B cell (primary cell): ENCODE results near the gene IQSEC3. TPM values are rescaled to one million over a fixed set of nuclear protein-coding genes. Genes with fewer than 3 reads are reported as not detected.

Source experiments
- ATAC-seq: fragments of 200-7000 bp; cut with Tn5 transposase; one replicate; pipeline ENCODE4 v1.10.0; 2021; ENCODE audit warnings: low read depth, mild to moderate bottlenecking, moderate number of reproducible peaks, moderate library complexity
- CTCF ChIA-PET: fragments of 350-600 bp; sonication (Branson Sonifier 250); formaldehyde crosslinking; loops from one replicate; lab custom pipeline; 2021; ENCODE audit warnings: antibody characterized with exemption, inconsistent platforms; lab: Charles Lee
- POLR2A ChIA-PET: fragments of 350-600 bp; sonication (Branson Sonifier 250); formaldehyde crosslinking; loops from one replicate; lab custom pipeline; 2021; ENCODE audit warnings: antibody characterized with exemption; lab: Charles Lee
- DNase-seq: peaks from one replicate; pipeline ENCODE4 v3.0.0; 2013
- H2AFZ ChIP-seq: 2 replicates; pipeline ENCODE4 v1.6.1; 2012; ENCODE audit warnings: mild to moderate bottlenecking, low read depth, low read length; ENCODE audit not compliant: insufficient read depth, poor library complexity, severe bottlenecking
- H3K27ac ChIP-seq, 2 donors: 1 replicate in 1 of 2; 2 replicates in 1 of 2; pipeline ENCODE4 v1.5.1; 2012 to 2013; ENCODE audit warnings: low read length in 2 of 2, mild to moderate bottlenecking in 2 of 2, moderate library complexity in 1 of 2
- H3K27me3 ChIP-seq, 4 experiments: fragments of 200-600 bp in 1 of 4; sonication (generic) in 1 of 4; replicated peaks in 1 of 4; 1 replicate in 2 of 4; 2 replicates in 2 of 4; pipeline versions ENCODE4 v1.6.1 to v1.7.0; 2013 to 2016; ENCODE audit warnings: low read length in 3 of 4, mild to moderate bottlenecking in 2 of 4, mixed read lengths in 1 of 4, moderate library complexity in 1 of 4; ENCODE audit not compliant: insufficient read depth in 4 of 4, control insufficient read depth in 3 of 4; ENCODE audit errors: control extremely low read depth in 1 of 4
- H3K36me3 ChIP-seq, 2 experiments: replicated peaks in 1 of 2; 1 replicate in 1 of 2; 2 replicates in 1 of 2; pipeline versions ENCODE4 v1.6.1 to v1.7.1; 2013; ENCODE audit warnings: low read length in 1 of 2; ENCODE audit not compliant: insufficient read depth in 2 of 2, control insufficient read depth in 1 of 2; ENCODE audit errors: control extremely low read depth in 1 of 2, extremely low read depth in 1 of 2
- H3K4me1 ChIP-seq, 2 donors: fragments of 200-600 bp in 1 of 2; sonication (generic) in 1 of 2; 1 replicate in 1 of 2; 2 replicates in 1 of 2; pipeline versions ENCODE4 v1.5.1 to v1.6.1; 2013 to 2017; ENCODE audit warnings: low read length in 2 of 2; ENCODE audit not compliant: control insufficient read depth in 2 of 2, insufficient read depth in 2 of 2
- H3K4me2 ChIP-seq: replicated peaks from 2 replicates; pipeline ENCODE3; 2012; ENCODE audit warnings: mild to moderate bottlenecking, low read depth, low read length; ENCODE audit not compliant: poor library complexity, severe bottlenecking
- H3K4me3 ChIP-seq, 5 experiments: fragments of 200-600 bp in 1 of 5; sonication (generic) in 1 of 5; 1 replicate in 3 of 5; 2 replicates in 2 of 5; pipeline versions ENCODE4 v1.5.1 to v1.7.0; 2011 to 2016; ENCODE audit warnings: low read length in 4 of 5, mild to moderate bottlenecking in 4 of 5, low read depth in 2 of 5, control low read depth in 1 of 5, moderate library complexity in 1 of 5; ENCODE audit not compliant: insufficient read depth in 1 of 5; ENCODE audit errors: control extremely low read depth in 1 of 5, extremely low read depth in 1 of 5
- H3K79me2 ChIP-seq: fragments of 200-600 bp; sonication (generic); one replicate; pipeline ENCODE4 v1.6.0; 2016; ENCODE audit warnings: low read length; ENCODE audit not compliant: control insufficient read depth, insufficient read depth
- H3K9ac ChIP-seq: fragments of 200-600 bp; sonication (generic); 2 replicates; pipeline ENCODE4 v1.6.1; 2017; ENCODE audit warnings: mild to moderate bottlenecking, low read length, moderate library complexity
- H3K9me3 ChIP-seq, 3 donors: one replicate each; pipeline versions ENCODE4 v1.6.1 to v1.7.1; 2013; ENCODE audit warnings: low read length in 2 of 3; ENCODE audit not compliant: control insufficient read depth in 2 of 3, insufficient read depth in 1 of 3; ENCODE audit errors: control extremely low read depth in 1 of 3
- H4K20me1 ChIP-seq: 2 replicates; pipeline ENCODE4 v1.6.0; 2012; ENCODE audit warnings: mild to moderate bottlenecking, low read length; ENCODE audit not compliant: insufficient read depth, control insufficient read depth, poor library complexity, severe bottlenecking
- H3K27ac Mint-ChIP-seq: one replicate; pipeline ENCODE4 v1.8.0; 2021; ENCODE audit warnings: mixed read lengths
- H3K27me3 Mint-ChIP-seq: one replicate; pipeline ENCODE4 v1.8.0; 2021; ENCODE audit warnings: mixed read lengths
- H3K4me1 Mint-ChIP-seq: one replicate; pipeline ENCODE4 v1.8.0; 2021; ENCODE audit warnings: mixed read lengths
- H3K4me3 Mint-ChIP-seq: one replicate; pipeline ENCODE4 v1.8.0; 2021; ENCODE audit warnings: mixed read lengths
- H3K9me3 Mint-ChIP-seq: one replicate; pipeline ENCODE4 v1.8.0; 2022; ENCODE audit warnings: mixed read lengths; ENCODE audit not compliant: insufficient read depth
- EZH2 ChIP-seq: IDR thresholded peaks from 2 replicates; pipeline ENCODE4 v1.6.1; 2012; ENCODE audit warnings: borderline replicate concordance, low read depth, mild to moderate bottlenecking, moderate library complexity, low read length; ENCODE audit not compliant: insufficient read depth, poor library complexity, severe bottlenecking
- WGBS: methylation state at CpG from one replicate; pipeline ENCODE4 v1.1.5; 2013; ENCODE audit warnings: missing lambda C conversion rate; ENCODE audit not compliant: insufficient coverage; 5-methylcytosine and 5-hydroxymethylcytosine counted together
- intact Hi-C: fragments of 100-400 bp; cut with micrococcal nuclease; formaldehyde crosslinking; loops from one replicate; pipeline ENCODE4 v1.10.0; 2022
- polyA plus RNA-seq: library from polyadenylated mRNA; depleted of rRNA; stranded (reverse); fragments of >200 nt; gene quantifications from 2 replicates; pipeline ENCODE4 v1.2.3, GENCODE V29; 2012
- total RNA-seq, 2 donors: library from RNA; stranded (reverse); fragments of 120-200 nt in 1 of 2; gene quantifications; 1 replicate in 1 of 2; 2 replicates in 1 of 2; pipeline versions ENCODE4 v1.2.3 to v1.2.4, GENCODE V29; 2013 to 2022
- TF ChIP-seq, protein P1 (sequence below): fragments of 200-600 bp; IDR thresholded peaks from one replicate; pipeline ENCODE4 v1.8.0; 2022; ENCODE audit warnings: antibody characterized with exemption, mild to moderate bottlenecking

IQSEC3 gene
- total and polyA plus RNA-seq, 2 donors (not counting 1 experiment from before 2014, with no cell fraction given): 0.01 to 1.8 TPM

DNA sequence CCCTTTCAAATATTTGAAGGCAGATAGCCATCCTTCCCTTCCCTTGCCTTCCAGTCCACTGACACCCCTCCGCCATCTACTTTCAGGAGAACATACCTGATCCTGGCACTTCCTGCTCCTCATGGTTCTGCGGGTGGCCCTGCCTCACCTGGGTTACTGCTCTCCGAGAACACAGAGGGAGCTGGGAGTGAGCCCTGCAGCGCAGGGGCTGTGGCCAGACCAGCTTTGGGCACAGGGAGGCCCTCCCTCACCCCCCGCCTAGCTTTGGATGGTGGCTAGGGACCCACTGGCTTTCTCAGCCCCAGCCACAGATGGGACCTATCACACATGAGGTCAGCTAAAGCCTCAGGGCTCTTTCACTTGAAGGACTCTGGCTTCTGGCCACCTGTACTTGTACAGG is 12.4 kb downstream of the IQSEC3 start:
- H3K27me3 Mint-ChIP-seq: peaks cover 66% of the 10 kb centered on the region
- TF ChIP-seq, protein P1, sequence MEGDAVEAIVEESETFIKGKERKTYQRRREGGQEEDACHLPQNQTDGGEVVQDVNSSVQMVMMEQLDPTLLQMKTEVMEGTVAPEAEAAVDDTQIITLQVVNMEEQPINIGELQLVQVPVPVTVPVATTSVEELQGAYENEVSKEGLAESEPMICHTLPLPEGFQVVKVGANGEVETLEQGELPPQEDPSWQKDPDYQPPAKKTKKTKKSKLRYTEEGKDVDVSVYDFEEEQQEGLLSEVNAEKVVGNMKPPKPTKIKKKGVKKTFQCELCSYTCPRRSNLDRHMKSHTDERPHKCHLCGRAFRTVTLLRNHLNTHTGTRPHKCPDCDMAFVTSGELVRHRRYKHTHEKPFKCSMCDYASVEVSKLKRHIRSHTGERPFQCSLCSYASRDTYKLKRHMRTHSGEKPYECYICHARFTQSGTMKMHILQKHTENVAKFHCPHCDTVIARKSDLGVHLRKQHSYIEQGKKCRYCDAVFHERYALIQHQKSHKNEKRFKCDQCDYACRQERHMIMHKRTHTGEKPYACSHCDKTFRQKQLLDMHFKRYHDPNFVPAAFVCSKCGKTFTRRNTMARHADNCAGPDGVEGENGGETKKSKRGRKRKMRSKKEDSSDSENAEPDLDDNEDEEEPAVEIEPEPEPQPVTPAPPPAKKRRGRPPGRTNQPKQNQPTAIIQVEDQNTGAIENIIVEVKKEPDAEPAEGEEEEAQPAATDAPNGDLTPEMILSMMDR: no peak
- no peak overlapping the region for H3K4me3 Mint-ChIP-seq
- Histone ChIP-seq H2AFZ (no peak overlapping the region), H3K27me3 (peaks cover 0 to 26% (median 8%) of the 10 kb centered on the region in 4 experiments), H3K9ac (no peak overlapping the region), H3K79me2 (no peaks in the 10 kb centered on the region), H4K20me1 (no peaks in the 10 kb centered on the region), H3K9me3 (no peaks in the 10 kb centered on the region), H3K4me3 (no peak overlapping the region), H3K36me3 (no peaks in the 10 kb centered on the region), H3K4me1 (no peaks in the 10 kb centered on the region), H3K27ac (no peak overlapping the region), H3K4me2 (no peak overlapping the region)
- no peaks in the 10 kb centered on the region for H3K4me1 Mint-ChIP-seq
- POLR2A ChIA-PET: no interaction called here
- WGBS: 88% methylated on average over 5 of the region's 5 CpGs
- intact Hi-C loops: no loop called here
- no peak for DNase-seq
- H3K9me3 Mint-ChIP-seq: no peaks in the 10 kb centered on the region
- no peak overlapping the region for H3K27ac Mint-ChIP-seq
- CTCF ChIA-PET: no interaction called here
- ATAC-seq: no peak

DNA sequence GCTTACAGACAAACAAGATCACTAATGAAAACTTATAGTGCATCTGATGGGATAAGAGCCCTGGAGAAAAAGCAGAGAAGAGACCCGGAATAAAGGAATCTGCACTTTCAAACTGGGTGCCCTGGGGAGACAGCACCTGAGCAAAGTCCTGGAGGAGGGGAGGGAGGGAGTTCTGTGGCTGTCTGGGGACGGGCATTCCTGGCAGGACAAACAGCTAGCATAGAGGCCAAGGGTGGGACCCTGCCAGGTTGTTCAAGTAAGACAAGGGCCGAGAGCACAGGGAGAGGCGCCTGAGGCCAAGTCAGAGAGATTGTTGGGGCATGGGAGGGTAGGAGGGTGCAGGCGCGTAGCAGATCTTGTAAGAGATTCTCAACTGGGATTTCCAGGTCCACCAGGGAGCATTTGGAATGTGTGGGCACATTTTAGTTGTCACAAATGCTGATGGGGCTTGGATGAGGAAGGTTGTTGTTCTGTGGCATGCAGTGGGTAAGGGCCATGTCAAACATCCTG is 14.2 kb downstream of the IQSEC3 start:
- Mint-ChIP-seq H3K27me3 (peaks cover 55% of the 10 kb centered on the region), H3K27ac (no peak overlapping the region), H3K9me3 (no peaks in the 10 kb centered on the region), H3K4me1 (no peaks in the 10 kb centered on the region), H3K4me3 (no peak overlapping the region)
- 89% methylated on average over 6 of the region's 6 CpGs for WGBS
- H3K36me3 ChIP-seq: no peaks in the 10 kb centered on the region
- no peak for DNase-seq
- POLR2A ChIA-PET: no interaction called here
- H3K4me3 ChIP-seq: no peak overlapping the region
- CTCF ChIA-PET: no interaction called here
- TF ChIP-seq, protein P1: no peak
- TF ChIP-seq EZH2: no peak
- H3K4me2 ChIP-seq: no peak overlapping the region
- H3K9ac ChIP-seq: no peak overlapping the region
- H4K20me1 ChIP-seq: no peaks in the 10 kb centered on the region
- intact Hi-C loops: no loop called here
- H2AFZ ChIP-seq: no peak overlapping the region
- peaks cover 0 to 32% (median 8%) of the 10 kb centered on the region in 4 experiments for H3K27me3 ChIP-seq
- H3K9me3 ChIP-seq: no peaks in the 10 kb centered on the region
- no peaks in the 10 kb centered on the region for H3K79me2 ChIP-seq
- no peak overlapping the region for H3K27ac ChIP-seq
- H3K4me1 ChIP-seq: no peaks in the 10 kb centered on the region
- no peak for ATAC-seq
